Large intestine (tissue), 3 donors: ENCODE results near the gene MCIDAS. TPM values are rescaled to one million over a fixed set of nuclear protein-coding genes. Genes with fewer than 3 reads are reported as not detected.

ENCODE experiments used
- DNase-seq, 2 donors: peaks; one replicate each; pipeline versions ENCODE4 v3.0.0 to v3.0.0-alpha.2; 2013
- H3K27ac ChIP-seq: one replicate; pipeline ENCODE4 v1.5.1; 2013; ENCODE audit warnings: low read length
- H3K27me3 ChIP-seq: 2 replicates; pipeline ENCODE4 v1.6.1; 2013; ENCODE audit warnings: low read length; ENCODE audit not compliant: control insufficient read depth, insufficient read depth
- H3K36me3 ChIP-seq: 2 replicates; pipeline ENCODE4 v1.6.1; 2013; ENCODE audit warnings: low read length; ENCODE audit not compliant: control insufficient read depth, insufficient read depth
- H3K4me1 ChIP-seq: one replicate; pipeline ENCODE4 v1.6.1; 2013; ENCODE audit warnings: low read length; ENCODE audit not compliant: control insufficient read depth, insufficient read depth
- H3K4me3 ChIP-seq: one replicate; pipeline ENCODE4 v1.5.1; 2013; ENCODE audit warnings: low read length
- H3K9me3 ChIP-seq: one replicate; pipeline ENCODE4 v1.6.1; 2013; ENCODE audit warnings: mild to moderate bottlenecking, low read depth, low read length, moderate library complexity; ENCODE audit not compliant: control insufficient read depth
- WGBS: methylation state at CpG from one replicate; pipeline ENCODE4 v1.1.5; 2013; ENCODE audit warnings: low lambda C conversion rate; ENCODE audit not compliant: insufficient coverage; 5-methylcytosine and 5-hydroxymethylcytosine counted together
- polyA plus RNA-seq: library from polyadenylated mRNA; unstranded; fragments of 120-200 nt; gene quantifications from one replicate; pipeline ENCODE4 v1.2.1, GENCODE V29; 2013

MCIDAS gene
- polyA plus RNA-seq, 1 donor = not detected

- peaks cover 94% of the 10 kb centered on the region for H3K27me3 ChIP-seq
- peaks cover 36% of the 10 kb centered on the region for H3K4me1 ChIP-seq
- peak overlapping the region; percentile 43 for H3K4me3 ChIP-seq
- 0% methylated on average over 2 of the region's 45 CpGs for WGBS
- no peak overlapping the region for H3K27ac ChIP-seq
- peak in 1 of 2 donors; percentile 56 for DNase-seq
- no peaks in the 10 kb centered on the region for H3K36me3 ChIP-seq
- H3K9me3 ChIP-seq = peaks cover 21% of the 10 kb centered on the region
Measured at GRCh38 chr5:55232271-55232984, 5.3 kb upstream of the MCIDAS start.

DNA sequence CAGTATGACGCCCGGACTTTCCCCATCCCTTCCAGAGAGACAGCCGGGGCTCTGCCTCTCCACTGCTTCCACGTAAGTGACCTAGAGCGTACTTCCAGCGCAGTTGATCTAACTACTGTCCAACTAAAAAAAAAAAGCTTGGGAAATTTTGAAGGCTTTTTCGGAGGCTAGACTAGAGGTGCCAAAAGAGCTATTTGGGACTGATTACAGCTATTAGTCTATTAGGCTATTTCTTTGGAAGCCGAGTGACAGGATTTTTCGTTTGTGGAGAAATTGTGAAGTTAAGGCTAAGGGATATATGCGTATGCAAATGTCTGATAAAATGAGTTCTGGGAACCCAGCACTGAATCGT is 4.8 kb upstream of the MCIDAS start:
- DNase-seq = no peak
- peaks cover 37% of the 10 kb centered on the region for H3K4me1 ChIP-seq
- no peak overlapping the region for H3K4me3 ChIP-seq
- H3K9me3 ChIP-seq = peaks cover 24% of the 10 kb centered on the region
- H3K36me3 ChIP-seq = no peaks in the 10 kb centered on the region
- WGBS = no CpG with 5 or more reads among the region's 11 CpGs
- peaks cover 95% of the 10 kb centered on the region for H3K27me3 ChIP-seq
- no peak overlapping the region for H3K27ac ChIP-seq

DNA sequence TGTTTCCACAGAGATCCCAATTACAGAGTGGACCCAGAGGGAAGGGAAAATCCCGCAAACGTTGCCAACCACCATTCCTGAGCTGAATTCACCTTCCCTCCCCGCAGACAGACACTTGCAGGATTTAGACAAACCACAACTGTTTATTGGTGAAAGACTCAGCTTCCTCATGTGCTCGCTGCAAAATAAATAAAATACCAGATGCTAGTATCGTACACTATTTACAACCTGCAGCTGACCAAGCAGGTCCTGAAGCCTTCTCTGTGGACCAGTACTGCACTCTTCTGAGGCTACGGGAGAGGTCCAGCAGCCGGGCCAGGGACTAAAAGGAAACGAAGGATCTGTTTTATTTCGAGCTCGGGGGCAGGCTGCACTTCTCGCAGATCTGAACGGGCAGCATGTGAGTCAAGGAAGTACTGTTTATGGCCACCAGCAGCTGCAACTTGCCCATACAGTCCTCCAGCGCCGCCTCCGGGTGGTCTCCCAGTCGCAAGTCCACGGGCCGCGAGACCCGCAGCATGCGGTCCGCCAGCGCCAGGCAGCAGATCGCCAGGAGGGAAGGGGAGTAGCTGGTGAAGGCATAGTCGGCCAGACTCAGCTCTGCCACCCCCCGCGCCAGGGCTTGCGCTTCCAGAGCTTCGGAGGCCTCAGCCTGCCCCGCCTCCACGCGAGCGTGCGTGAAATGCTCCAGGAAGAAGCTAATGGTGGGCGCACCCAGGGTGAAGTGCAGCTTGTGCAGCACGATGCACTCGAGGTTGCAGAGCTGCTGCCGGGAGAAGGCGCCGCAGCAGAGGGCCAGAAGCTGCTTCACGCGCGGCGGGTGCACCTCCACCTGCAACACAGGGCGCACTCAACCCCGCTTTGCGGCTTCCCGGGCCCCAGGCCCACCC is 4.2 kb upstream of the MCIDAS start:
- Histone ChIP-seq H3K9me3 (peaks cover 30% of the 10 kb centered on the region), H3K27ac (no peak overlapping the region), H3K4me3 (no peak overlapping the region), H3K27me3 (peaks cover 95% of the 10 kb centered on the region), H3K36me3 (no peaks in the 10 kb centered on the region), H3K4me1 (peaks cover 42% of the 10 kb centered on the region)
- peak; percentile 47 to 63 for DNase-seq
- whole genome bisulfite sequencing = no CpG with 5 or more reads among the region's 48 CpGs

DNA sequence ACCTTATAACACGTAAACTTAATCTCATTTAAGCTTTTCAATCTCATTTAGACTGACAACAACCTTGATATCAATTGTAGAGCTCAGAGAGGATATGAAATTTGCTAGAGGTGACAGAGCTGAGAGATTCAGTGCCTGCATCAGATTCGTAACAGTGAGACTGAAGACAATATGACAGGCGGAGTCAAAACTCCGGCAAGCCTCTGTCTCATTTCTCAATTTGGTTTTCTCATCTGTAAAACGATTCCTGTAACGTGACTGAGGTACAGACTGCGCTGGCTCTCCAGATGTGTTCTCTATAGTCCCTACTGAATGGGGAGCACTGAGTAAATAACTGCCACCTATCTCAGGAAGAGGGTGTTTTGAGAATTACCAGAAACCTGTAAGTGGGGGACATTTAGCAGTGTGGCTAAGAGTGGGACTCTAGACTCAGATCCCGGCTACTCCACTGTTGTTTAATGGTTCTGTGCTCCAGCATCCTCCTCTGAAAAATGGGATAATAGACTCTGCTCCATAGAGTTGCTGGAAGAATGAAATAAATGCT is 3.0 kb upstream of the MCIDAS start:
- Histone ChIP-seq H3K27me3 (peaks cover 100% of the 10 kb centered on the region), H3K27ac (no peak overlapping the region), H3K36me3 (no peaks in the 10 kb centered on the region), H3K9me3 (peaks cover 30% of the 10 kb centered on the region), H3K4me1 (peaks cover 44% of the 10 kb centered on the region), H3K4me3 (no peak overlapping the region)
- WGBS = no CpG with 5 or more reads among the region's 8 CpGs
- no peak for DNase-seq

GRCh38 chr5:55227664-55228430 is 732 bp upstream of the MCIDAS start:
- Histone ChIP-seq H3K27me3 (peaks cover 100% of the 10 kb centered on the region), H3K36me3 (no peaks in the 10 kb centered on the region), H3K4me3 (no peak overlapping the region), H3K27ac (no peak overlapping the region), H3K4me1 (peaks cover 32% of the 10 kb centered on the region), H3K9me3 (peaks cover 29% of the 10 kb centered on the region)
- peak in 1 of 2 donors; percentile 8 for DNase-seq
- WGBS = 0% methylated on average over 1 of the region's 30 CpGs

- H3K4me3 ChIP-seq = peak overlapping the region; percentile 4
- no CpG with 5 or more reads among the region's 54 CpGs for WGBS
- no peaks in the 10 kb centered on the region for H3K36me3 ChIP-seq
- H3K4me1 ChIP-seq = peaks cover 20% of the 10 kb centered on the region
- H3K27me3 ChIP-seq = peaks cover 100% of the 10 kb centered on the region
- peak; percentile 44 to 56 for DNase-seq
- H3K9me3 ChIP-seq = peaks cover 22% of the 10 kb centered on the region
- H3K27ac ChIP-seq = no peak overlapping the region
Measured at GRCh38 chr5:55226027-55226933, 835 bp downstream of the MCIDAS start.

GRCh38 chr5:55225346-55225745 is 1.8 kb downstream of the MCIDAS start:
- Histone ChIP-seq H3K4me3 (no peak overlapping the region), H3K9me3 (peaks cover 28% of the 10 kb centered on the region), H3K27me3 (peaks cover 100% of the 10 kb centered on the region), H3K36me3 (no peaks in the 10 kb centered on the region), H3K4me1 (peaks cover 25% of the 10 kb centered on the region), H3K27ac (no peak overlapping the region)
- no peak for DNase-seq

- Histone ChIP-seq H3K4me1 (peaks cover 36% of the 10 kb centered on the region), H3K36me3 (no peaks in the 10 kb centered on the region), H3K4me3 (no peak overlapping the region), H3K27me3 (peaks cover 92% of the 10 kb centered on the region), H3K9me3 (peaks cover 29% of the 10 kb centered on the region), H3K27ac (no peak overlapping the region)
- WGBS = no CpG with 5 or more reads among the region's 7 CpGs
- no peak for DNase-seq
Measured at GRCh38 chr5:55223812-55224240, 3.3 kb downstream of the MCIDAS start.

DNA sequence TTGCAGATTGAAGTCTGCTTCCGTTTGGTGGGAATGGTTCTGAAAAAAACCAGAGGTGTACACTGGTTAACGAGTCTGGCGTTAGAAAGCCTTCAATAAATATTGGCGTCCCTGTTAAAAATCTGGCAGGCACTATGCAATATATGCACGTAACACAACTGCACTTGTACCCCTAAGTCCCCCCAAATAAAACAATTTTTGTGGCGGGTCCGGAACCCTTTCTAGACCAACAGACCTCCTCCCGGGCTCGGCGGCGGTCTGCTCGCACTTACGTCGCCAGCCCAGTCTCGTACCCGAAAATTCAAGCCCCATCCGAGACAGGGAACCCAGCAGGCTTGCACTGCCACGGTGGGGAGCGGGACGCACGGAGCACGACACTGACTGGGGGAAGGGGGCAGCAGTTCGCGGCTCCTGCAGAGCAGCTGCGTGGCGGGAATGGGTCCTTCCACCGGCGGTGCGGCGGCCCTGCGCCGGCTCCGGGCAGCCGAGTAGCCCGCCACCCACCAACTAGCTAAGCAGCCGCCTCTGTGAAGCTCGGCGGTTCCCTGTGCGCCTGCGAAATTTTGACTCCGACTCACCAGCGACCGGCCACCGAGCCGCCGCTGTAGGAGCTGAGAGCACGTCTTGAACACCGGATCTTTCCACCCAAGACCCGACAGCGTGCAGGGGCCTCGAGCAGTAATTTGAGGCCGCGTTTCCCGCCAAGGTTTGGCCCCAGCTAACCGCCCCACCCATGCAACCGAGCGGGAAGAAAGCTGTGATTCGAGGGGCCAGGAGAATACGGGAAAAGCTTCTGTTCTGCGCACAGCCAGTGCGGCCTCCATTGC is 3.9 kb downstream of the MCIDAS start:
- no peak overlapping the region for H3K27ac ChIP-seq
- peaks cover 41% of the 10 kb centered on the region for H3K4me1 ChIP-seq
- peak in 1 of 2 donors; percentile 43 for DNase-seq
- no CpG with 5 or more reads among the region's 61 CpGs for WGBS
- peaks cover 29% of the 10 kb centered on the region for H3K9me3 ChIP-seq
- no peaks in the 10 kb centered on the region for H3K36me3 ChIP-seq
- no peak overlapping the region for H3K4me3 ChIP-seq
- peaks cover 85% of the 10 kb centered on the region for H3K27me3 ChIP-seq
